H1 (cell line): ENCODE measurements around the gene LRCH3. TPM values are rescaled to one million over a fixed set of nuclear protein-coding genes. Genes with fewer than 3 reads are reported as not detected.

ENCODE experiments used
- CTCF ChIA-PET: fragments of 300-600 bp; sonication (Branson Sonifier 250); formaldehyde crosslinking; loops from one replicate; lab custom pipeline; 2021; ENCODE audit not compliant: partially characterized antibody; lab: Charles Lee
- POLR2A ChIA-PET: fragments of 300-600 bp; sonication (Branson Sonifier 250); formaldehyde crosslinking; loops from one replicate; lab custom pipeline; 2021; ENCODE audit warnings: inconsistent platforms; ENCODE audit not compliant: partially characterized antibody; lab: Charles Lee
- DNase-seq, 2 experiments: peaks; one replicate each; pipeline versions ENCODE4 v3.0.0 to v3.0.0-alpha.2; 2010 to 2022; ENCODE audit warnings: low spot score in 2 of 2, low read depth in 1 of 2, mixed read lengths in 1 of 2
- FAIRE-seq: peaks from 2 replicates; lab custom pipeline; 2011; peaks lifted over from hg19 to GRCh38; lab: Jason Lieb, UNC
- H2AFZ ChIP-seq: 2 replicates; pipeline ENCODE4 v1.8.1; 2012; ENCODE audit warnings: low read length, inconsistent platforms
- H2AK5ac ChIP-seq: 2 replicates; pipeline ENCODE4 v1.6.1; 2013; ENCODE audit warnings: low read depth, low read length
- H2BK120ac ChIP-seq: replicated peaks from 2 replicates; pipeline ENCODE3; 2013; ENCODE audit warnings: low read depth, low read length, inconsistent platforms
- H2BK12ac ChIP-seq: 2 replicates; pipeline ENCODE4 v1.6.1; 2013; ENCODE audit warnings: low read depth, low read length
- H2BK15ac ChIP-seq: 2 replicates; pipeline ENCODE4 v1.6.1; 2013; ENCODE audit warnings: low read length
- H2BK20ac ChIP-seq: 2 replicates; pipeline ENCODE4 v1.6.1; 2013; ENCODE audit warnings: low read length
- H2BK5ac ChIP-seq: 2 replicates; pipeline ENCODE4 v1.6.1; 2013; ENCODE audit warnings: low read depth, low read length
- H3K14ac ChIP-seq: 2 replicates; pipeline ENCODE4 v1.6.1; 2013; ENCODE audit warnings: inconsistent platforms; ENCODE audit not compliant: insufficient read length
- H3K18ac ChIP-seq: 2 replicates; pipeline ENCODE4 v1.6.1; 2013; ENCODE audit warnings: low read length; ENCODE audit errors: extremely low read depth
- H3K23ac ChIP-seq: 2 replicates; pipeline ENCODE4 v1.6.1; 2013; ENCODE audit warnings: inconsistent platforms; ENCODE audit not compliant: insufficient read length
- H3K23me2 ChIP-seq: 2 replicates; pipeline ENCODE4 v1.6.1; 2013; ENCODE audit warnings: low read depth, low read length
- H3K27ac ChIP-seq: 2 replicates; pipeline ENCODE4 v1.6.1; 2011; ENCODE audit warnings: low read depth, low read length, inconsistent platforms
- H3K27me3 ChIP-seq, 4 experiments: replicated peaks in 1 of 4; 1 replicate in 1 of 4; 2 replicates in 3 of 4; pipeline versions ENCODE4 v1.6.1 to v1.8.1; 2011 to 2013; ENCODE audit warnings: low read length in 3 of 4, mild to moderate bottlenecking in 3 of 4, inconsistent platforms in 2 of 4, mixed read lengths in 2 of 4, moderate library complexity in 1 of 4; ENCODE audit not compliant: control insufficient read depth in 3 of 4, insufficient read depth in 3 of 4; ENCODE audit errors: extremely low read depth in 1 of 4
- H3K36me3 ChIP-seq, 4 experiments: 2 replicates each; pipeline versions ENCODE4 v1.6.1 to v1.8.1; 2011 to 2013; ENCODE audit warnings: mild to moderate bottlenecking in 4 of 4, low read length in 3 of 4, moderate library complexity in 2 of 4, control low read depth in 1 of 4, inconsistent platforms in 1 of 4; ENCODE audit not compliant: insufficient read depth in 4 of 4, control insufficient read depth in 2 of 4
- H3K4ac ChIP-seq: replicated peaks from 2 replicates; pipeline ENCODE3; 2013; ENCODE audit warnings: low read length, low read depth, mixed read lengths, inconsistent platforms; ENCODE audit not compliant: insufficient read length
- H3K4me1 ChIP-seq, 4 experiments: replicated peaks in 1 of 4; 1 replicate in 1 of 4; 2 replicates in 3 of 4; pipeline versions ENCODE4 v1.6.1 to v1.8.1; 2011 to 2013; ENCODE audit warnings: low read length in 3 of 4, inconsistent platforms in 2 of 4, mixed read lengths in 1 of 4; ENCODE audit not compliant: insufficient read depth in 4 of 4, control insufficient read depth in 3 of 4
- H3K4me2 ChIP-seq, 2 experiments: 2 replicates each; pipeline versions ENCODE4 v1.6.1 to v1.8.1; 2011 to 2013; ENCODE audit warnings: low read depth in 2 of 2, low read length in 2 of 2, control low read depth in 1 of 2, inconsistent platforms in 1 of 2, mild to moderate bottlenecking in 1 of 2; ENCODE audit not compliant: insufficient read depth in 1 of 2
- H3K4me3 ChIP-seq, 4 experiments: fragments of 200-600, 300-600 bp in 1 of 4; sonication (generic), shearing (Covaris generic), sonication (Bioruptor Twin) in 1 of 4; 2 replicates each; pipeline versions ENCODE4 v1.5.1 to v1.8.1; 2011 to 2016; ENCODE audit warnings: low read length in 4 of 4, low read depth in 3 of 4, control low read depth in 2 of 4, inconsistent platforms in 2 of 4, mild to moderate bottlenecking in 2 of 4, mixed read lengths in 1 of 4, moderate library complexity in 1 of 4; ENCODE audit not compliant: insufficient read depth in 2 of 4; ENCODE audit errors: extremely low read depth in 1 of 4
- H3K56ac ChIP-seq: replicated peaks from 2 replicates; pipeline ENCODE3; 2013; ENCODE audit warnings: low read depth, mild to moderate bottlenecking, mixed read lengths, low read length, inconsistent platforms; ENCODE audit not compliant: insufficient read length
- H3K79me1 ChIP-seq: 2 replicates; pipeline ENCODE4 v1.6.1; 2013; ENCODE audit warnings: low read depth, low read length, control low read depth
- H3K79me2 ChIP-seq, 2 experiments: 2 replicates each; pipeline versions ENCODE4 v1.6.1 to v1.8.1; 2012 to 2013; ENCODE audit warnings: low read length in 2 of 2, mild to moderate bottlenecking in 2 of 2, inconsistent platforms in 1 of 2; ENCODE audit not compliant: insufficient read depth in 2 of 2, control insufficient read depth in 1 of 2
- H3K9ac ChIP-seq, 4 experiments: replicated peaks in 1 of 4; 1 replicate in 1 of 4; 2 replicates in 3 of 4; pipeline versions ENCODE4 v1.6.1 to v1.8.1; 2011 to 2013; ENCODE audit warnings: low read depth in 3 of 4, low read length in 3 of 4, control low read depth in 2 of 4, mild to moderate bottlenecking in 2 of 4, moderate library complexity in 2 of 4, inconsistent platforms in 1 of 4; ENCODE audit errors: extremely low read depth in 1 of 4
- H3K9me3 ChIP-seq, 2 experiments: 2 replicates each; pipeline versions ENCODE4 v1.6.1 to v1.8.1; 2012 to 2013; ENCODE audit warnings: mild to moderate bottlenecking in 2 of 2, moderate library complexity in 2 of 2, control low read depth in 1 of 2, inconsistent platforms in 1 of 2, low read depth in 1 of 2, low read length in 1 of 2, mixed read lengths in 1 of 2; ENCODE audit not compliant: insufficient read depth in 2 of 2
- H4K20me1 ChIP-seq, 2 experiments: replicated peaks in 1 of 2; 2 replicates each; pipeline versions ENCODE3 to v1.8.1; 2011 to 2013; ENCODE audit warnings: inconsistent platforms in 2 of 2, low read length in 2 of 2, mild to moderate bottlenecking in 1 of 2; ENCODE audit not compliant: insufficient read depth in 2 of 2, control insufficient read depth in 1 of 2
- H4K5ac ChIP-seq: 2 replicates; pipeline ENCODE4 v1.6.1; 2013; ENCODE audit warnings: low read length, low read depth, mixed read lengths, inconsistent platforms; ENCODE audit not compliant: insufficient read length
- H4K8ac ChIP-seq: 2 replicates; pipeline ENCODE4 v1.8.0; 2013; ENCODE audit warnings: mild to moderate bottlenecking, moderate library complexity, low read length, inconsistent platforms; ENCODE audit not compliant: insufficient read depth; ENCODE audit errors: extremely low read depth
- H4K91ac ChIP-seq: replicated peaks from 2 replicates; pipeline ENCODE3; 2013; ENCODE audit warnings: low read length, mixed read lengths, inconsistent platforms; ENCODE audit not compliant: insufficient read length
- POLR2AphosphoS5 ChIP-seq: IDR thresholded peaks from 2 replicates; pipeline ENCODE4 v1.6.1; 2011; ENCODE audit warnings: low read depth, low read length
- RBBP5 ChIP-seq: IDR thresholded peaks from 2 replicates; pipeline ENCODE4 v1.7.1; 2012; ENCODE audit warnings: low read depth, mild to moderate bottlenecking, inconsistent platforms, low read length, moderate library complexity, borderline replicate concordance
- WGBS, 2 experiments: shearing (Covaris generic) in 1 of 2; methylation state at CpG; one replicate each; pipeline versions ENCODE4 v1.1.6 to v1.1.7; 2013 to 2015; ENCODE audit warnings: low lambda C conversion rate in 2 of 2, mixed read lengths in 2 of 2, inconsistent platforms in 1 of 2, low coverage in 1 of 2, missing lambda C conversion rate in 1 of 2; ENCODE audit not compliant: insufficient replicate concordance in 2 of 2, insufficient coverage in 1 of 2, insufficient read length in 1 of 2; ENCODE audit errors: extremely low coverage in 1 of 2, missing lambda C conversion rate in 1 of 2; 5-methylcytosine and 5-hydroxymethylcytosine counted together
- polyA plus RNA-seq, 7 experiments: library from polyadenylated mRNA; depleted of rRNA in 3 of 7; stranded (reverse) in 5 of 7; unstranded in 2 of 7; fragments of >200 nt in 5 of 7; fragments of 200-250 nt in 2 of 7; gene quantifications; 1 replicate in 5 of 7; 2 replicates in 1 of 7; 4 replicates in 1 of 7; pipeline versions ENCODE4 v1.2.1 to v1.2.3, GENCODE V29; 2011 to 2013; ENCODE audit warnings: missing spikeins in 2 of 7, mixed read lengths in 2 of 7
- total RNA-seq: library from RNA; stranded (reverse); fragmentation: NEBNext Ultra II Directional; extraction: Animal tissue kit (Norgen Biotek cat#: 25700); gene quantifications from 2 replicates; pipeline ENCODE4 v1.2.1, GENCODE V29; 2021

LRCH3 gene
- total and polyA plus RNA-seq, 2 of the 8 experiments (the other 6 are each of a cell fraction or from before 2014, with no cell fraction given): 58.4 to 66.0 TPM

DNA sequence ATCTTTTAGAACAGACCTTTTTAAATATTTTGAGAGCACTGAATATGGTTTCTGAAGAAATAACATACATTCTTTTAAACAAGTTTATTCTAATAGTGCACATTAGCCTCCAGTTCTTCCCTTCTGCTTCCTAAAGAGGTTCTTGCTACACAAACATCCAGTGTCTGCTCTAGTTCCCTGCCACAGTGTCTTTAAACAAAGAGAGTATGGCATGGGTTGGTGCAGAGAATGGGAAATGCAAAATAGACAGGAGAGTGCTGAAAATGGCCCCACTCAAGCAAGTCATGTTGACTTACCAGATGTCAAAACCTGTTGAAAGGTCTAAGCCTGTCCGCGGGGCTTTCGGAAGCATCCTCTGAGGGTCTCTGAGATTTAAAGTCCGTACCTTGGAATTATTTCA is 86.8 kb downstream of the LRCH3 start:
- H3K4me3 ChIP-seq: no peak overlapping the region
- H3K79me2 ChIP-seq: no peaks in the 10 kb centered on the region
- no peak overlapping the region for H4K5ac ChIP-seq
- peaks cover 0 to 1% of the 10 kb centered on the region in 2 experiments for H4K20me1 ChIP-seq
- no peak overlapping the region for H2BK5ac ChIP-seq
- no peak overlapping the region for H3K23ac ChIP-seq
- TF ChIP-seq POLR2AphosphoS5 (no peak), RBBP5 (no peak)
- no peak overlapping the region for H3K18ac ChIP-seq
- H2BK20ac ChIP-seq: no peak overlapping the region
- POLR2A ChIA-PET: no interaction called here
- H4K8ac ChIP-seq: no peak overlapping the region
- no peak overlapping the region for H2AFZ ChIP-seq
- peaks cover 0 to 5% (median 2%) of the 10 kb centered on the region in 4 experiments; a peak in 2 of 7 replicates for H3K27me3 ChIP-seq
- peaks cover 4 to 13% (median 9%) of the 10 kb centered on the region in 4 experiments; a peak in 6 of 7 replicates for H3K4me1 ChIP-seq
- peaks cover 3 to 4% of the 10 kb centered on the region in 2 experiments; a peak in 2 of 4 replicates for H3K9me3 ChIP-seq
- no peak overlapping the region for H3K27ac ChIP-seq
- DNase-seq: no peak
- no peaks in the 10 kb centered on the region for H3K79me1 ChIP-seq
- no peak overlapping the region for H3K4ac ChIP-seq
- no peak overlapping the region for H2AK5ac ChIP-seq
- no peak overlapping the region for H2BK15ac ChIP-seq
- no peak overlapping the region for H3K56ac ChIP-seq
- no peak overlapping the region for H4K91ac ChIP-seq
- H3K23me2 ChIP-seq: no peaks in the 10 kb centered on the region; the same call in 1 of the 2 replicates
- H2BK120ac ChIP-seq: no peak overlapping the region
- FAIRE-seq: no peak
- H3K14ac ChIP-seq: no peak overlapping the region
- 93% methylated on average over 4 of the region's 4 CpGs; no CpG with 5 or more reads in 1 of the 2 experiments for WGBS, 2 experiments
- H3K36me3 ChIP-seq: peaks cover 4 to 34% (median 19%) of the 10 kb centered on the region in 4 experiments; a peak in 6 of 8 replicates
- H3K4me2 ChIP-seq: no peak overlapping the region
- CTCF ChIA-PET: no interaction called here
- H3K9ac ChIP-seq: no peak overlapping the region
- no peak overlapping the region for H2BK12ac ChIP-seq
